Stimulated activated CD4-positive, alpha-beta T cell treated with anti-CD3 and anti-CD28 coated beads, TNF-alpha, amount 100 ng/mL, for 4 hours (primary cell): Measurements from ENCODE around the gene PTP4A1.
"Not testable (repeated sequence)": the region's sequence is repeated elsewhere in the genome, so short reads cannot be mapped to it uniquely, and the experiment has no call there.

Experiments
- DNase-seq, 3 experiments: peaks; one replicate each; pipeline ENCODE4 v3.0.0-alpha.2; 2020; ENCODE audit warnings: low read depth in 3 of 3

Gene PTP4A1

GRCh38 chr6:63582579-63583231 lies 10.4 kb downstream of the PTP4A1 start:
- no peak for DNase-seq

GRCh38 chr6:63584125-63584514 lies 11.8 kb downstream of the PTP4A1 start:
- DNase-seq: no peak

GRCh38 chr6:63584566-63584965 lies 12.3 kb downstream of the PTP4A1 start:
- DNase-seq: no peak

- DNase-seq: not testable (repeated sequence)
Observed at GRCh38 chr6:63585652-63586051, 13.4 kb downstream of the PTP4A1 start.

GRCh38 chr6:63589952-63590411 lies 17.7 kb downstream of the PTP4A1 start:
- no peak for DNase-seq

GRCh38 chr6:63592886-63593285 lies 20.6 kb downstream of the PTP4A1 start:
- no peak for DNase-seq

GRCh38 chr6:63597141-63598048 lies 25.1 kb downstream of the PTP4A1 start:
- DNase-seq: no peak

- DNase-seq: peak; percentile 33 to 62 (median 56)
Observed at GRCh38 chr6:63598049-63599036, 26.1 kb downstream of the PTP4A1 start.

- no peak for DNase-seq
Observed at GRCh38 chr6:63599243-63599642, 27.0 kb downstream of the PTP4A1 start.

GRCh38 chr6:63600136-63600535 lies 27.9 kb downstream of the PTP4A1 start:
- DNase-seq: no peak

- no peak for DNase-seq
Observed at GRCh38 chr6:63609231-63609630, 37.0 kb downstream of the PTP4A1 start.

GRCh38 chr6:63610944-63611343 lies 38.7 kb downstream of the PTP4A1 start:
- DNase-seq: no peak

- no peak for DNase-seq
Observed at GRCh38 chr6:63611560-63611959, 39.3 kb downstream of the PTP4A1 start.

GRCh38 chr6:63615590-63615989 lies 43.3 kb downstream of the PTP4A1 start:
- DNase-seq: no peak
